Measurements from ENCODE around the gene ZNF569.
A peak's percentile ranks its signal among the peaks of the same experiment; 100 is the strongest.
"Not testable (repeated sequence)": the region's sequence is repeated elsewhere in the genome, so short reads cannot be mapped to it uniquely, and the experiment has no call there.

ZNF569 gene

GRCh38 chr19:37466798-37467607, at the start of gene ZNF569:
ZNF569 (minus strand) TSS chr19:37467444; CDS start chr19:37444921, 22,523 bp downstream.
- peak; percentile 70 for DNase-seq (ENCODE audit: low read depth)

- no peak for DNase-seq (ENCODE audit: low read depth)
Observed at GRCh38 chr19:37513397-37513796, 46.2 kb upstream of the ZNF569 start.

GRCh38 chr19:37511821-37512220, 44.6 kb upstream of the ZNF569 start:
- no peak for DNase-seq (ENCODE audit: low read depth)

- no peak for DNase-seq (ENCODE audit: low read depth)
Observed at GRCh38 chr19:37511186-37511585, 43.9 kb upstream of the ZNF569 start.

GRCh38 chr19:37507167-37507464, 39.9 kb upstream of the ZNF569 start:
- DNase-seq (ENCODE audit: low read depth), result no peak

- DNase-seq (ENCODE audit: low read depth), result no peak
Observed at GRCh38 chr19:37506387-37507166, 39.3 kb upstream of the ZNF569 start, which contains the start of gene ZNF793. ZNF793 (plus strand) TSS chr19:37506939; CDS start chr19:37523440, 16,501 bp downstream.

- no peak for DNase-seq (ENCODE audit: low read depth)
Observed at GRCh38 chr19:37505958-37506386, 38.7 kb upstream of the ZNF569 start.

- DNase-seq (ENCODE audit: low read depth), result no peak
Observed at GRCh38 chr19:37492213-37492612, 25.0 kb upstream of the ZNF569 start.

GRCh38 chr19:37484406-37485168, 17.3 kb upstream of the ZNF569 start:
- no peak for DNase-seq (ENCODE audit: low read depth)

- no peak for DNase-seq (ENCODE audit: low read depth)
Observed at GRCh38 chr19:37472165-37472564, 4.9 kb upstream of the ZNF569 start.

- DNase-seq (ENCODE audit: low read depth), result no peak
Observed at GRCh38 chr19:37470216-37470615, 3.0 kb upstream of the ZNF569 start.

- no peak for DNase-seq (ENCODE audit: low read depth)
Observed at GRCh38 chr19:37468961-37469777, 1.9 kb upstream of the ZNF569 start, which contains the start of gene ZNF570. ZNF570 (plus strand) TSS chr19:37469356; CDS start chr19:37470355, 999 bp downstream.

GRCh38 chr19:37467608-37468090, 405 bp upstream of the ZNF569 start:
- no peak for DNase-seq (ENCODE audit: low read depth)

- no peak for DNase-seq (ENCODE audit: low read depth)
Observed at GRCh38 chr19:37466277-37466797, 907 bp downstream of the ZNF569 start.

GRCh38 chr19:37452500-37453245, 14.6 kb downstream of the ZNF569 start:
- DNase-seq (ENCODE audit: low read depth), result no peak

GRCh38 chr19:37413313-37414084, 53.7 kb downstream of the ZNF569 start:
- DNase-seq (ENCODE audit: low read depth), result no peak

GRCh38 chr19:37412700-37413099, 54.5 kb downstream of the ZNF569 start:
- no peak for DNase-seq (ENCODE audit: low read depth)

- not testable (repeated sequence) for DNase-seq (ENCODE audit: low read depth)
Observed at GRCh38 chr19:37406140-37406846, 61.0 kb downstream of the ZNF569 start.

GRCh38 chr19:37403403-37403802, 63.8 kb downstream of the ZNF569 start:
- no peak for DNase-seq (ENCODE audit: low read depth)
